ENCODE results near the gene ARMC2.
"Not testable (repeated sequence)": the region's sequence is repeated elsewhere in the genome, so short reads cannot be mapped to it uniquely, and the experiment has no call there.

The ARMC2 gene

DNA sequence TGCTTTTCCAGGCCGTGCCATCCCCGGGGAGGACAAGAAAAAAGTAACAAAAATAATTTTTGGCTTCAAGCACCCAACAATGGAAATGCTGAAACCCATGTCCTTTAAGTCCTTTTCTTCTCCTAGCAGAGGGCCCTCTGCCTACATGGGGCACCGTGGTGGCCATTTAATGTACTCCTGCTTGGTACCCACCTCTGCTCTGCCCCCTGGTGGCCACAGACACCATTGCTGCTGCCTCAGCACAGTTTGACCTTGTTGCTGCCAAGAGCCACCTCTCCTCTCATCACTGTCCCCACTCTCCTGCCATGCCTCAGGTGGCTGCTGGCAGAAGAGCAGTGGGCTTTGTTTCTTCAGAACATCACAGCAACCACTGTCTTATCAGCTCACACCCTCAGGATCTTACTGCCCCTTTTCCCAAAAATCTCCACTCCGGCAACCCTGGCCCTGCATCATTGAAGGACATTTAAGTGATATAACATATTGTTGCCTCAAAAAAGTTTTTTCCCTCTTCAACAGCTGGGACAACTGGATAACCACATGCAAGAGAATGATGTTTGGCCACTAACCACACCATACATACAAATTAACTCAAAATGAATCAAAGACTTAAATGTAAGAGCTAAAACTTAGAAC lies 12.9 kb upstream of the ARMC2 start:
- DNase-seq, result peak; percentile 59

DNA sequence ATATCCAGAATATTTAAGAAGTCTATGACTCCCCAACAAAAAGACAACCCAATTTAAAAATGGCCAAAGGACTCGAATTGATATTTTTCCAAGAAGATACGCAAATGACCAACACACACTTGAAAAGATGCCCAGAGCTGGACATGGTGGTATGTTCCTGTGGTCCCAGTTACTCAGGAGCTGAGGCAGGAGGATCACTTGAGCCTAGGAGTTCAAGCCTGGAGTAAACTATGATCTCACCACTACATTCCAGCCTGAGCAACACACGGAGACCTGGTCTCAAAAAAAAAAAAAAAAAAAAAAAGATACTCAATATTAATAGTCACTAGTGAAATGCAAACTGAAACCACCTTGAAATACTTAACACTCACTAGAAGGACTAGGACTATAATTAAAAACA lies 12.2 kb upstream of the ARMC2 start:
- DNase-seq, result no peak

- no peak for DNase-seq
These were observed 10.8 kb upstream of the ARMC2 start for GRCh38 chr6:108837236-108837971.

GRCh38 chr6:108838101-108838717 lies 10.0 kb upstream of the ARMC2 start:
- DNase-seq, result no peak

GRCh38 chr6:108839083-108839642 lies 9.1 kb upstream of the ARMC2 start:
- no peak for DNase-seq

- no peak for DNase-seq
These were observed 7.3 kb upstream of the ARMC2 start for GRCh38 chr6:108840919-108841318.

DNA sequence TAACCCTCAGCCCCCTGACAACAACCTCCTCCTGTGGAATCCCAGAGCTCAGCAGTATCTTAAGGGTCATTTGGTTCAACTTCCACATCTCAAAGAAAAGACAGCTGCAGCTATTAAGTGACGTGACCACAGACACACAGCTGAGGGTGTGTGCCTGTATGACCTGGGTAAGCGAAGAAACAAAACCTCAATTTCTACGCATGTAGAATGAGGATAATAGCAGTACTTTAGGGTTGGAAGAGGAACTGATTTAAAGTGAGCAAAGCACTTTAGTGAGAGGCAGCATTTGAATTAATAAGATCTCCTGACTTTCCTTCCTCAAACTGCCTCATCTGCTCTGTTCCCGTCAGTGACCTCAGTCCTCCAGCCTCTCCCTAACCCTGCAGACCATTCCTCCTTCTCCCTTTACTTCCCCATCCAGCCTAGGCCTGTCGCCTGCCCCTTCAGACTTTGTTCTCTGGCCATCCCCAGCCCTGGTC lies 6.8 kb upstream of the ARMC2 start:
- DNase-seq, result no peak

DNA sequence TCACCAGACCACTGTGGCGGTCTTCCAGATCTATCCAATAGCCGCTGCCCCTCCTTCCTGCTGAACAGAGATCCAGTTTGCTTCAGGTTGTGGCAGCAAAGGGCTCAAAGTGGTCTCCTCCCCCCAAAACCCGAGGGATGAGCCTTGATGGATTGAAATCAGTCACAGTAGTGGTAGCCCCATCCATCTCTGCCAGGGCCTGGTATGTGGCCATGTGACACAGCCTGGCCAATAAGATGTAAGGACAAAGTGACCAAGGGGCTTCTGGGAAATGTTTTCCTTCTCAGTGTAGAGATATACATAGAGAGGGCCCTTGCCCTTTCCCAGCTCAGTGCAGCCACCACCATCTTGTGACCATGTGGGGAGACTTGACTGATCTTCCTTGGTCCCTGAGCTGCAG lies 4.1 kb upstream of the ARMC2 start:
- DNase-seq, result no peak

GRCh38 chr6:108845145-108845544 lies 3.1 kb upstream of the ARMC2 start:
- no peak for DNase-seq

DNA sequence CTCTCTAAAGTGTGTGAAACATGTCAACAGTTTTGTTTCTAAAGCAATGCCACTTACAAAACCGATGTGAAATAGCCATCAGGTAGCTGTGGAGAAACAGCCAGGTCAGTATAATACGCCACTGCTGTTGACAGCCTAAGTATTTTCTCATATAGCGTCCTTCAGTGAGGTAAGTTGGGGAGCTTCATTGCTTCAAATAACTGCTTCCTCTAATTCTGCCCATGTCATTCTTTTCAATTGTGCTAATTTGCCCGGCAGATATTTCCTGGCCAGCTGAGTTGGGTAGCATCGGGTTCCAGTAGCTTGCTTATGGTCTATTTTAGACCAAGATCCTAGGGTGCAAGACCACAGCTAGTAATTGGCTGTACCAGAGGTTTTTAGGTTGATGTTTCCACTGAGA lies 2.1 kb upstream of the ARMC2 start:
- DNase-seq, result no peak

- DNase-seq, result no peak
These were observed 1.6 kb upstream of the ARMC2 start for GRCh38 chr6:108846628-108847027.

DNA sequence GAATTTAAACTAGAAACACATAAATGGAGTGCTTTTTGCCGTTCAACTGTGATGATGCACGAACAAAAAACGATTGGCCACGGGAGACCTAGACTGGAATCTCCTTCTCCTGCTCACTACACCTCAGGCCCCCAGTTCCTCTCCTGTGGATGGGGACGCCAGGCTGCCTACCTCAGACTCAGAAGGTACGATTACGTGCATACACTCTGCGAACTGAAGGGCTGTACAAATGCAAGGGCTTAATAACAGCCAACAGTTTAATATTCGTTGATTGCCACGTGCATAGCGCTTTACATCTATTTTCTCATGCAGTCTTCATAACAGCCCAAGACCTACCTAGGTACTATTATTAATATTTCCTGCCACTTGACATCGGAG lies 495 bp upstream of the ARMC2 start:
- no peak for DNase-seq

DNA sequence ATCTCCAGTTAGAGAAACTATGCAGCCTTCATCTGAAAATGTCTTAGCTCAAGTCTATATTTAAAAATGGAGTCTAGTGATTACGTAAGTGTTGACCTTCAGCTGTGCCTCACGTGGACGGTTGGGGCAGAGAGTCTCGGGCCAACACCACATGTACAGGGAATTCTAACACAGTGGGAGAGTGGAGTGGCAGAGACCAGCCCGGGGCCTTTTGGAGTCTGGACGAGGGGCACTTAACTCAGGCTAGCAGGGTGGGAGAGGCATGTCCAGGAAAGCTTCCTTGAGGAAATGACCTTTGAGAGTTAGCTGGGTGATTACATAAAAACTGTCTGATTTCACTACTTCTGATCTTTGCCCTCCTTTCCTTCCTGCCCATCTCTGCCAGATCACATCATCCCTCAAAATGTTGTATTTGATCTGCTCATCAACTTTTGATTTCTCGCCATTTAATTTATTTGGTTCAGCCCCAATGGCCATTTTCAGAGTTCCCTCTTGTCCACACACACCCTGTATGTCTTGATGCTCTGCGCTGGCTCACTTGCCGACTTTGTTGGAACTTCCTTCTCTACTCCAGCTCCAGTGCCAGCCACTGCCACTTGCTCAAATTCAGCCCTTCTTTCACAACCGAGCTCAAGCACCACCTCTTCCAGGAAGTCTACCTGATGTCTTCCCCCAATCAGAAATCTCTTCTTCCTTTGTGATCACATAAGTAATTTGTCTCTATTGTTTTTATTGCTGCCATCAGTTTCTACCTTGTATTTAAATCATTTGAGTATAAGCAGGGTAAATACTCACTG lies 2.6 kb downstream of the ARMC2 start:
- DNase-seq, result no peak

DNA sequence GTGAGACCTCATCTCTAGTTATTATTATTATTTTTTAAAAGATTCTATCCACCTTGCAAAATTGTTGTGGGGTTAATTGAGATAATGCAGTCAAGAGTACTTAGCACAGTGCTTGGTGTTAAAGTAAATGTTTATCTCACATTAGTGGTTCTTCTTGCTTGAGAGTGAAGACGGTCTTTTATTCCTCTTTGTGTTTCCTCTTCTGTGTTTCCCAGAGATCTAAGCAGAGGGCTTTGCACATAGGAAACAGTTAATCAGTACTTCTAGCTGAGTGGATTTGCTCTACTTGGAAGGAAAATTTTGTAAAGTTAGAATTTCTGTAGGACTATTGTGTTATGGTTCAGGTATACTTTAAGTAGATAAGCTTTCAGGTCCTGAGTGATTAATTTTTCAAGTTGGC lies 3.5 kb downstream of the ARMC2 start:
- DNase-seq, result no peak

GRCh38 chr6:108853077-108853476 lies 4.9 kb downstream of the ARMC2 start:
- no peak for DNase-seq

DNA sequence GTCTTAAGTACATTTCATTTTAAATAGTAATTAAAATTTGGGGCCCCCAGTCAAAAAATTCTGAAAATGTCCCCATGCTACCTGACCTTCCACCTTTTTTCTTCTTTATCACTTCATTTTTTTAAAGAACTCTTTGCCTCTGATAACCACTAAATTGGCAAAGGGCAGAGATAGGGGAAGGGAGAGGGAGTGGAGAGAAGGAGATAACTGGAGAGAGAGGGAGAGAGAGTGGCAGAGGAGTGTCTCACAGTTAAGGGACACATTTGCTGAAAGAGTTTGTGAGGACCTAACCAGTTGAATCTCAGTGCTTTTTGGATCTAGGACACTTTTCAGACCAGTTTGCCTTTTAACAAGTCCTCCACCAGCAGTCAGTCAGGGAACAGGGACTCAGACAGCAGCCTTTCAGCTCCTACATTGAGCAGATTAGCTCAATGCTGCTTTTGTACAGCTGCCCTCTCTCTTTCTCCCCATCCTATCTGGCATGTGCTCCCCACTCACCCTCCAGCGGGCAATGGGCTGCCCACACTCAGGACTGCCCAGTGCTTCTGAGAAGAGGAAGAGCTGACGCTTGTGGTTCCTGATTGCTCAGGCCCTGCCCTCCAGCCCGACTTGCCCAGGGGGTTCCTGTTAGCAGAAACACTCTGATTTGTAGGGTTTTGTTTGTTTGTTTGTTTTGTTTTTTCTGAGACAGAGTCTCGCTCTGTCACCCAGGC lies 14.4 kb downstream of the ARMC2 start:
- DNase-seq, result no peak

- not testable (repeated sequence) for DNase-seq
These were observed 17.6 kb downstream of the ARMC2 start for GRCh38 chr6:108865751-108866286.

DNA sequence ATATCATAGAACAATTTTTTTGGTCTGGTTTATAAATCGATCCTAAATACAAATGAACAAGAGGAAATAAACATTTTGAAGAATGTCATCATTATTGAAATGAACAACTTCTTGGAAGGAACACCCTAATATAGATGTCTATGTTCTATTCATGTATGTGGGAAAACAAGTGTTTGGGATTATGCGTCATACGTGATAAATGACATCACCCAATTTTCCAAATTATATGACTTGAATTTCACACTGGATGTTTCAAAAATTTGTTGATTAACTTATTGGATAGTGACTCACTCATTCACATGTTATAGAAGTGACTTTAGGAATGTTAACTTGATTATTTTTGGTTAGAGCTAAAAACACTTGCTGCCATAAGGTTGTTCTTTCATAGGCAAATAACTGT lies 18.6 kb downstream of the ARMC2 start:
- no peak for DNase-seq

- DNase-seq, result no peak
These were observed 20.4 kb downstream of the ARMC2 start for GRCh38 chr6:108868647-108869046.

DNA sequence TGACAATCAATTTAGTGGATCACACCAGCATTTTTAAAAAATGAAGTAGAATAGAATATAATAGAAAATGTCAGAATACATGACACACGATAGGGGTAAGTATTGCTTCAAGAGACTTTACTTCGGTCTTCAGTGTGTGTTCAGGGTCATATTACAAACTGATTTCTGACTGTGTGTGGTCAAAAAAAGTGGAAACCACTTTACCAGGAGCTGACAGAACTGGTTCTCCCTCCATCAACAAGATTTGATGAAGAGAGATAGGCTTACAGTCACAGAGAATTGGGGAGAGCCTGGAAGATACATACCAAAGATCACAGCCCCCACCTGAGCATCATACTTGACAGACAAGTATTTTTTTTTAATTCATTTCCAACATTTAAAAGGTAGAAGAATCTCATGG lies 21.7 kb downstream of the ARMC2 start:
- DNase-seq, result no peak

- DNase-seq, result no peak
These were observed 22.1 kb downstream of the ARMC2 start for GRCh38 chr6:108870357-108870756.

DNA sequence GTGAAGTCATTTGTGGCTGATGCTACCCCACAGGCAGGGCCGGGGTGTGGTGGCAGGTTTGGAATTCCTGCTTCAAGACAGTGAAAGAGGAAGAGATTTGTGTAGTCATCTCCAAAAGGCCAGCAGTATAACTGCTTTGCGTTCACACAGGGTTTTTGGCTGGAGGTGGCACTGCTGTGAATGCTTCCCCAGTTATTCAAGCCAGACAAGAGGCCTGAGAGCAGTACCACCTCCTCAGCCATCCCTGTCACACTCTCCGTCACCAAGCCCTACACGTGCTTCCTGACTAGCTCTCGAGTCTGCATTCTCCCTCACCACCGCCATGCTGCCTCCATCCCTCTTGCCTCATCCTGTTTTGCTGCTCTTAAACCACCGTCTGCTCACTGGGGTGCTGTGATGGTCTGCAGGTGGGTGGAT lies 23.9 kb downstream of the ARMC2 start:
- no peak for DNase-seq

Measured in NCI-H748 treated with DMSO at 0.1 percent for 48 hours (cell line).